GM12878 (cell line): ENCODE data around the gene LMAN2.

Source experiments
- ATF3 ChIP-seq: IDR thresholded peaks from 2 replicates; pipeline ENCODE4 v1.6.1; 2011; ENCODE audit warnings: low read depth, mild to moderate bottlenecking, low read length, moderate library complexity, borderline replicate concordance; ENCODE audit errors: extremely low read depth
- CTCF ChIP-seq, 3 experiments: IDR thresholded peaks in 2 of 3; conservative IDR thresholded peaks in 1 of 3; 2 replicates each; pipeline ENCODE4 v1.5.1; 2011; ENCODE audit warnings: low read depth in 3 of 3, low read length in 3 of 3, mild to moderate bottlenecking in 3 of 3, control low read depth in 2 of 3, moderate library complexity in 2 of 3, inconsistent platforms in 1 of 3, mixed read lengths in 1 of 3; ENCODE audit not compliant: control insufficient read depth in 2 of 3, insufficient read depth in 1 of 3; ENCODE audit errors: extremely low read depth in 1 of 3
- EP300 ChIP-seq, 2 experiments: fragments of 150-350 bp in 1 of 2; IDR thresholded peaks; 2 replicates each; pipeline ENCODE4 v1.6.1; 2011 to 2012; ENCODE audit warnings: low read depth in 2 of 2, low read length in 2 of 2, borderline replicate concordance in 1 of 2, improper control_type of control experiment in 1 of 2, inconsistent platforms in 1 of 2; ENCODE audit not compliant: control insufficient read depth in 1 of 2
- SIN3A ChIP-seq: IDR thresholded peaks from 2 replicates; pipeline ENCODE4 v1.6.1; 2012; ENCODE audit warnings: low read depth, low read length, improper control_type of control experiment

- TF ChIP-seq SIN3A (no peak), CTCF (IDR thresholded peaks at IDR 0.05 in 2 of 3, conservative IDR thresholded peaks at IDR 0.05 in 1 of 3; ENCODE audit: control insufficient read depth in 2 of 3, extremely low read depth in 1 of 3, insufficient read depth in 1 of 3, low read depth in 3 of 3, low read length in 3 of 3) (no peak), EP300 (IDR thresholded peaks at IDR 0.05; ENCODE audit: borderline replicate concordance in 1 of 2, control insufficient read depth in 1 of 2, low read depth in 2 of 2, low read length in 2 of 2) (no peak), ATF3 (no peak)
These were observed 47.5 kb downstream of the LMAN2 start for GRCh38 chr5:177303925-177304391.
